DOHH2 (cell line): Measurements from ENCODE around the gene CNTNAP2.

Experiments used
- CTCF ChIP-seq: fragments of 200-600 bp; sonication (generic); IDR thresholded peaks from one replicate; pipeline ENCODE4 v1.5.1; 2014; ENCODE audit warnings: antibody characterized with exemption, mild to moderate bottlenecking, low read depth, low read length; ENCODE audit not compliant: poor library complexity, severe bottlenecking
- EZH2phosphoT487 ChIP-seq: fragments of 200-600 bp; sonication (generic); IDR thresholded peaks from 2 replicates; pipeline ENCODE4 v1.6.1; 2017; ENCODE audit warnings: borderline replicate concordance, mild to moderate bottlenecking, antibody characterized with exemption, low read length, moderate library complexity, mixed read lengths

- TF ChIP-seq CTCF: no peak
- TF ChIP-seq EZH2phosphoT487: no peak
These were observed 1558.1 kb downstream of the CNTNAP2 start for GRCh38 chr7:147674705-147675104.
